PC-3 (cell line): ENCODE data around the gene WNT2B. TPM values are rescaled to one million over a fixed set of nuclear protein-coding genes. Genes with fewer than 3 reads are reported as not detected.

Source experiments
- ATAC-seq: fragments of 200-7000 bp; cut with Tn5 transposase; 2 replicates; pipeline ENCODE4 v1.9.1; 2020; ENCODE audit warnings: mild to moderate bottlenecking, moderate library complexity
- BruUV-seq: library from RNA; stranded (reverse); fragments of 400-500 nt; replicated peaks from 2 replicates; lab custom pipeline; 2021; lab: Mats Ljungman, UMichigan
- CTCF ChIA-PET: fragments of 300-600 bp; sonication (Branson Sonifier 250); formaldehyde crosslinking; loops from one replicate; lab custom pipeline; 2022; ENCODE audit warnings: antibody characterized with exemption; lab: Charles Lee
- POLR2A ChIA-PET: fragments of 300-600 bp; sonication (Branson Sonifier 250); formaldehyde crosslinking; loops from one replicate; lab custom pipeline; 2022; ENCODE audit warnings: antibody characterized with exemption; ENCODE audit not compliant: unreplicated experiment; lab: Charles Lee
- DNase-seq: peaks from one replicate; pipeline ENCODE4 v3.0.0-alpha.2; 2015
- H2AFZ ChIP-seq: fragments of 300-600 bp; sonication (generic); 2 replicates; pipeline ENCODE4 v1.6.0; 2016; ENCODE audit warnings: antibody characterized with exemption, low read length
- H3F3A ChIP-seq: fragments of 300-600 bp; sonication (generic); one replicate; pipeline ENCODE4 v1.6.0; 2017; ENCODE audit warnings: antibody characterized with exemption, low read length, control low read depth, mild to moderate bottlenecking; ENCODE audit not compliant: unreplicated experiment
- H3K27ac ChIP-seq: fragments of 300-600 bp; sonication (generic); 2 replicates; pipeline ENCODE4 v1.5.1; 2016; ENCODE audit warnings: mild to moderate bottlenecking, low read length
- H3K27me3 ChIP-seq: fragments of 300-600 bp; sonication (generic); 2 replicates; pipeline ENCODE4 v1.6.1; 2016; ENCODE audit warnings: low read length, mixed read lengths
- H3K36me3 ChIP-seq: fragments of 300-600 bp; sonication (generic); 2 replicates; pipeline ENCODE4 v1.6.1; 2016; ENCODE audit warnings: low read depth, mixed run types, low read length, mixed read lengths
- H3K4me1 ChIP-seq: fragments of 300-600 bp; sonication (generic); 2 replicates; pipeline ENCODE4 v1.5.1; 2016; ENCODE audit warnings: low read length; ENCODE audit not compliant: insufficient read depth
- H3K4me2 ChIP-seq: fragments of 300-600 bp; sonication (generic); 2 replicates; pipeline ENCODE4 v1.6.0; 2016; ENCODE audit warnings: low read length
- H3K4me3 ChIP-seq: fragments of 300-600 bp; sonication (generic); 2 replicates; pipeline ENCODE4 v1.5.1; 2016; ENCODE audit warnings: mild to moderate bottlenecking, low read length, mixed read lengths
- H3K79me2 ChIP-seq: fragments of 300-600 bp; sonication (generic); 2 replicates; pipeline ENCODE4 v1.6.1; 2017; ENCODE audit warnings: low read length, mixed read lengths
- H3K9ac ChIP-seq: fragments of 300-600 bp; sonication (generic); 2 replicates; pipeline ENCODE4 v1.6.0; 2016; ENCODE audit warnings: mild to moderate bottlenecking, low read length
- H3K9me2 ChIP-seq: fragments of 300-600 bp; sonication (generic); replicated peaks from 2 replicates; pipeline ENCODE4 v1.6.1; 2016; ENCODE audit warnings: mixed run types, low read length, mixed read lengths
- H3K9me3 ChIP-seq: fragments of 300-600 bp; sonication (generic); 2 replicates; pipeline ENCODE4 v1.6.1; 2016; ENCODE audit warnings: low read length, mixed read lengths
- H4K20me1 ChIP-seq: fragments of 300-600 bp; sonication (generic); 2 replicates; pipeline ENCODE4 v1.6.1; 2016; ENCODE audit warnings: low read length, mixed read lengths
- EZH2 ChIP-seq: fragments of 300-600 bp; sonication (generic); IDR thresholded peaks from one replicate; pipeline ENCODE4 v1.6.1; 2017; ENCODE audit warnings: antibody characterized with exemption, mild to moderate bottlenecking, low read length; ENCODE audit not compliant: unreplicated experiment
- EZH2phosphoT487 ChIP-seq: fragments of 300-600 bp; sonication (generic); IDR thresholded peaks from 2 replicates; pipeline ENCODE4 v1.6.1; 2018; ENCODE audit warnings: mild to moderate bottlenecking, antibody characterized with exemption, low read length, borderline replicate concordance
- intact Hi-C: fragments of 100-400 bp; cut with micrococcal nuclease; formaldehyde crosslinking; loops from 2 replicates; pipeline ENCODE4 v1.9.0; 2023
- total RNA-seq: library from RNA; depleted of rRNA; stranded (reverse); fragments of >200 nt; gene quantifications from 2 replicates; pipeline ENCODE4 v1.2.3, GENCODE V29; 2014
- TF ChIP-seq, protein P1 (sequence below): fragments of 300-600 bp; sonication (generic); conservative IDR thresholded peaks from 2 replicates; pipeline ENCODE4 v1.5.1; 2017; ENCODE audit warnings: antibody characterized with exemption, low read depth, mild to moderate bottlenecking, low read length

The WNT2B gene
- total RNA-seq, 1 experiment from 2014 or later: 0.55 TPM

DNA sequence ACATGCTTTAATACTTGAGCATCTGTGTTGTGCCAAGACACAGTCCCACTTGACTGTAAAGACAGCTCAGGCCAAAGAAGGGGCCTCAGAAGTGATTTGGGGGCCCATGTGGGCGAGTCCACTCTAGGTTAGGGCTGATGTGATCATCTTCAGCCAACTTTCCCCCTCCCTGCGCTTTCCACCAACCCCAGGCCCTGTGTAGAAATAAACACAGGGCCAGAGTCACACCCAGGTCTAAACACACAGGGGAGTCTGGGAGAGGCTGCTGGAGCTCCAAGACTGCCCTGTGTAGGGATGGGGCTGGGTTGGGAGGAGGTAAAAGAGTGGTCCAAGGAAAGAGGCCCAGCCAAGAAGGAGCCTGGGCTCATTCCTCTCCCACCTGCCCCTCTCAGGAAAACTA, 2.5 kb upstream of the WNT2B start:
- no peak for DNase-seq
- no peak for ATAC-seq
- no peak overlapping the region for H3K27ac ChIP-seq
- BruUV-seq: no TSS peak
- no peaks in the 10 kb centered on the region for H3K79me2 ChIP-seq
- no peaks in the 10 kb centered on the region for H3K36me3 ChIP-seq
- H3F3A ChIP-seq: no peaks in the 10 kb centered on the region
- intact Hi-C loops: no loop called here
- H3K4me1 ChIP-seq: peaks cover 7% of the 10 kb centered on the region; the same call in 1 of the 2 replicates
- no peaks in the 10 kb centered on the region for H4K20me1 ChIP-seq
- H3K4me3 ChIP-seq: no peak overlapping the region
- H3K9me3 ChIP-seq: no peaks in the 10 kb centered on the region
- TF ChIP-seq EZH2phosphoT487: no peak
- no peak for TF ChIP-seq EZH2
- TF ChIP-seq, protein P1, sequence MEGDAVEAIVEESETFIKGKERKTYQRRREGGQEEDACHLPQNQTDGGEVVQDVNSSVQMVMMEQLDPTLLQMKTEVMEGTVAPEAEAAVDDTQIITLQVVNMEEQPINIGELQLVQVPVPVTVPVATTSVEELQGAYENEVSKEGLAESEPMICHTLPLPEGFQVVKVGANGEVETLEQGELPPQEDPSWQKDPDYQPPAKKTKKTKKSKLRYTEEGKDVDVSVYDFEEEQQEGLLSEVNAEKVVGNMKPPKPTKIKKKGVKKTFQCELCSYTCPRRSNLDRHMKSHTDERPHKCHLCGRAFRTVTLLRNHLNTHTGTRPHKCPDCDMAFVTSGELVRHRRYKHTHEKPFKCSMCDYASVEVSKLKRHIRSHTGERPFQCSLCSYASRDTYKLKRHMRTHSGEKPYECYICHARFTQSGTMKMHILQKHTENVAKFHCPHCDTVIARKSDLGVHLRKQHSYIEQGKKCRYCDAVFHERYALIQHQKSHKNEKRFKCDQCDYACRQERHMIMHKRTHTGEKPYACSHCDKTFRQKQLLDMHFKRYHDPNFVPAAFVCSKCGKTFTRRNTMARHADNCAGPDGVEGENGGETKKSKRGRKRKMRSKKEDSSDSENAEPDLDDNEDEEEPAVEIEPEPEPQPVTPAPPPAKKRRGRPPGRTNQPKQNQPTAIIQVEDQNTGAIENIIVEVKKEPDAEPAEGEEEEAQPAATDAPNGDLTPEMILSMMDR: no peak
- no peak overlapping the region for H2AFZ ChIP-seq
- H3K9ac ChIP-seq: no peak overlapping the region
- H3K9me2 ChIP-seq: no peaks in the 10 kb centered on the region
- ChIA-PET POLR2A (no interaction called here), CTCF (interaction anchor here (0.5 kb wide), 1 partner anchor 112 kb away, joined by 4 read pairs; no protein-coding TSS in a partner anchor)
- no peaks in the 10 kb centered on the region for H3K27me3 ChIP-seq
- H3K4me2 ChIP-seq: no peak overlapping the region

DNA sequence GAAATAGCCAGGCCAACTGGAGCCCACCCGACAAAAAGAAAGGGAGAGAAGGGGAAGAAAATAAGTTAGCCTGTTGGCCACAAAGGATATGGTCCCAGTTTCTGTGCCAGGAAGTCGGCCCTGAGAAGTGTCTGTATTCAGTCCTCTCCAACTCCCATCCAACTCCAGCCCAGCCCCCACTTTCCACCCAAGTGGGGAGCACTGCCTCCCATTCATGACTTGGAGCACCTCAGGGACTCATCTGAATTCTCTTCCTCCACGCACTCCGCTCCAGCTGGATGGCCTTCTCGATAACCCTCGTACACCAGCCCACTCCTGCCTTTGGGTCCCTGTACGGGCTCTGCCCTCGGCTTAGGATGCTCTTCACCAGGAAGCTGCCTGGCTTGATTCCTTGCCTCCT, 2.0 kb upstream of the WNT2B start:
- Histone ChIP-seq H3K9me2 (no peaks in the 10 kb centered on the region), H4K20me1 (no peaks in the 10 kb centered on the region), H3K79me2 (no peaks in the 10 kb centered on the region), H3K27ac (no peak overlapping the region), H3F3A (no peaks in the 10 kb centered on the region), H2AFZ (no peak overlapping the region), H3K4me2 (no peak overlapping the region), H3K9ac (no peak overlapping the region), H3K4me3 (no peak overlapping the region), H3K36me3 (no peaks in the 10 kb centered on the region), H3K9me3 (no peaks in the 10 kb centered on the region), H3K4me1 (peaks cover 7% of the 10 kb centered on the region; the same call in 1 of the 2 replicates), H3K27me3 (no peaks in the 10 kb centered on the region)
- ChIA-PET CTCF (interaction anchor here (0.5 kb wide), 1 partner anchor 113 kb away, joined by 4 read pairs; no protein-coding TSS in a partner anchor), POLR2A (no interaction called here)
- no TSS peak for BruUV-seq
- TF ChIP-seq EZH2 (no peak), EZH2phosphoT487 (no peak)
- TF ChIP-seq, protein P1: no peak
- DNase-seq (no peak), ATAC-seq (no peak)
- intact Hi-C loops: no loop called here

DNA sequence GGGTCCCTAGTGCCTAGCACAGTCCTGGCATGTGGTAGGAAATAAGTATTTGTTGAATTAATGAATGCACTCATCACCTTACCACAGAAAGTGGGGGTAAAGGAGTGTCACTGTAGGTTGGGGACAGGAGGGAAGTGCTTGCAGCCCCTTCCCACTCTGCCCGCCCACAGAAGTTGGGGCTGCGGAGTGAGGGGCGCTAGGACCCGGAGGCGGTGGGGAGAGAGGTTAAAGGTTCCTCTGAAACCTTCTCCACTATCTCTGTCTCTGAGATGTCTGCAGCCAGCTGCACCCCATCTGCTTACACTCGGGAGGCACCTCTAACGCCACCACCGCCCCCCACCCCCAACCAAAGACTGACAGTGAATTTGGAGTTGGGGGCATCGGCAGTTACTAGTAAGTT, 1.4 kb upstream of the WNT2B start:
- no peak for ATAC-seq
- peaks cover 7% of the 10 kb centered on the region; the same call in 1 of the 2 replicates for H3K4me1 ChIP-seq
- H3K4me3 ChIP-seq: peak overlapping the region; percentile 72; the same call in 1 of the 2 replicates
- POLR2A ChIA-PET: no interaction called here
- DNase-seq: no peak
- no peaks in the 10 kb centered on the region for H3F3A ChIP-seq
- no peak overlapping the region for H3K9ac ChIP-seq
- TF ChIP-seq EZH2phosphoT487 (no peak), EZH2 (no peak)
- TF ChIP-seq, protein P1: no peak
- intact Hi-C loops: no loop called here
- no peak overlapping the region; the same call in 1 of the 2 replicates for H2AFZ ChIP-seq
- no TSS peak for BruUV-seq
- H3K9me3 ChIP-seq: no peaks in the 10 kb centered on the region
- H3K79me2 ChIP-seq: no peaks in the 10 kb centered on the region
- no peaks in the 10 kb centered on the region for H3K36me3 ChIP-seq
- CTCF ChIA-PET: no interaction called here
- no peaks in the 10 kb centered on the region for H3K9me2 ChIP-seq
- H4K20me1 ChIP-seq: no peaks in the 10 kb centered on the region
- H3K4me2 ChIP-seq: peak overlapping the region; percentile 98
- H3K27me3 ChIP-seq: no peaks in the 10 kb centered on the region
- H3K27ac ChIP-seq: no peak overlapping the region
